ENCODE data around the gene C6orf132.
A peak's percentile ranks its signal among the peaks of the same experiment; 100 is the strongest.

The C6orf132 gene

DNA sequence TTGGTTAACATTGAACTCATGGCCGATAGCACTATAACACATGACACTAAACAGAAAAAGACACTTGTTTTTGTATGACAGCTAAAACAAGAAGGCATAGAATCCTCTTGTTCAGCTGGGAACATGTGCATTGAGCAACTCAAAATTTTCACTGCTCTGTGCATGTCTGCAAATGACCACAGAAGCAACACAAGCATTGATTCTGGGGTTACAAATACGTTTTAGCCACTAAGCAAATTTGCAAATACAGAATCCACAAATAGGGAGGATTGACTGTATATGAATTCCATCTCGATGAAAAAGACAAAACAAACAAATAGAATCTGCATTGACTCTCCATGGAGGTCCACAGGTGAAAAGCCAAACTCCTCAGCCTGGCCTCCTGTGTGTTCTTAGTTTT lies 31.7 kb downstream of the C6orf132 start:
- no peak overlapping the region for H3K27ac ChIP-seq
- TF ChIP-seq, protein P1, sequence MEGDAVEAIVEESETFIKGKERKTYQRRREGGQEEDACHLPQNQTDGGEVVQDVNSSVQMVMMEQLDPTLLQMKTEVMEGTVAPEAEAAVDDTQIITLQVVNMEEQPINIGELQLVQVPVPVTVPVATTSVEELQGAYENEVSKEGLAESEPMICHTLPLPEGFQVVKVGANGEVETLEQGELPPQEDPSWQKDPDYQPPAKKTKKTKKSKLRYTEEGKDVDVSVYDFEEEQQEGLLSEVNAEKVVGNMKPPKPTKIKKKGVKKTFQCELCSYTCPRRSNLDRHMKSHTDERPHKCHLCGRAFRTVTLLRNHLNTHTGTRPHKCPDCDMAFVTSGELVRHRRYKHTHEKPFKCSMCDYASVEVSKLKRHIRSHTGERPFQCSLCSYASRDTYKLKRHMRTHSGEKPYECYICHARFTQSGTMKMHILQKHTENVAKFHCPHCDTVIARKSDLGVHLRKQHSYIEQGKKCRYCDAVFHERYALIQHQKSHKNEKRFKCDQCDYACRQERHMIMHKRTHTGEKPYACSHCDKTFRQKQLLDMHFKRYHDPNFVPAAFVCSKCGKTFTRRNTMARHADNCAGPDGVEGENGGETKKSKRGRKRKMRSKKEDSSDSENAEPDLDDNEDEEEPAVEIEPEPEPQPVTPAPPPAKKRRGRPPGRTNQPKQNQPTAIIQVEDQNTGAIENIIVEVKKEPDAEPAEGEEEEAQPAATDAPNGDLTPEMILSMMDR (IDR thresholded peaks at IDR 0.05; ENCODE audit: low read depth, low read length) = no peak
- H3K4me3 ChIP-seq (ENCODE audit: low read depth, low read length) = no peak overlapping the region
- H3K9me3 ChIP-seq (ENCODE audit: severe bottlenecking) = no peaks in the 10 kb centered on the region
- DNase-seq = no peak
- no peaks in the 10 kb centered on the region for H3K36me3 ChIP-seq
- no peaks in the 10 kb centered on the region for H3K27me3 ChIP-seq (ENCODE audit: insufficient read depth, low read depth, severe bottlenecking)

DNA sequence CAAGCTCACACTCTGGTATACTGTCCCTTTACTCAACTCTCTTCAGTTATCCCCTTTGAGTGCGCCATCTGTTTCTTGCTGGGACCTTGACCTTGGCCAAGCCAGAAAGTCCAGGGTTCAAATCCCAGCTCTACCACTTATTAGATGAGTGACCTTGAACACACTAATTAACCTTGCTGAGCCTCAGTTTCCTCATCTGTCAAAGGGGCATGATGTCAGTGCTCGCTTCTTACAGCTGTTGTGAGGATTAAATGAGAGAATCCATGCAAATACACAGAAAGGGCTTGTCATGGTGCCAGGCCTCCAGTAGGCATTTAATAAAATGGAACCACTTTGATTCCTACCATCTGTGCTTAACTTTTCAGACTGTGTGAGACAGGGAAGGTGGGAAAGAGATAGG lies 34.3 kb downstream of the C6orf132 start:
- H3K9me3 ChIP-seq (ENCODE audit: severe bottlenecking) = no peaks in the 10 kb centered on the region
- no peaks in the 10 kb centered on the region for H3K36me3 ChIP-seq
- no peak for DNase-seq
- no peaks in the 10 kb centered on the region for H3K27me3 ChIP-seq (ENCODE audit: insufficient read depth, low read depth, severe bottlenecking)
- TF ChIP-seq, protein P1 (IDR thresholded peaks at IDR 0.05; ENCODE audit: low read depth, low read length) = no peak
- H3K4me3 ChIP-seq (ENCODE audit: low read depth, low read length) = no peak overlapping the region
- H3K27ac ChIP-seq = no peak overlapping the region

DNA sequence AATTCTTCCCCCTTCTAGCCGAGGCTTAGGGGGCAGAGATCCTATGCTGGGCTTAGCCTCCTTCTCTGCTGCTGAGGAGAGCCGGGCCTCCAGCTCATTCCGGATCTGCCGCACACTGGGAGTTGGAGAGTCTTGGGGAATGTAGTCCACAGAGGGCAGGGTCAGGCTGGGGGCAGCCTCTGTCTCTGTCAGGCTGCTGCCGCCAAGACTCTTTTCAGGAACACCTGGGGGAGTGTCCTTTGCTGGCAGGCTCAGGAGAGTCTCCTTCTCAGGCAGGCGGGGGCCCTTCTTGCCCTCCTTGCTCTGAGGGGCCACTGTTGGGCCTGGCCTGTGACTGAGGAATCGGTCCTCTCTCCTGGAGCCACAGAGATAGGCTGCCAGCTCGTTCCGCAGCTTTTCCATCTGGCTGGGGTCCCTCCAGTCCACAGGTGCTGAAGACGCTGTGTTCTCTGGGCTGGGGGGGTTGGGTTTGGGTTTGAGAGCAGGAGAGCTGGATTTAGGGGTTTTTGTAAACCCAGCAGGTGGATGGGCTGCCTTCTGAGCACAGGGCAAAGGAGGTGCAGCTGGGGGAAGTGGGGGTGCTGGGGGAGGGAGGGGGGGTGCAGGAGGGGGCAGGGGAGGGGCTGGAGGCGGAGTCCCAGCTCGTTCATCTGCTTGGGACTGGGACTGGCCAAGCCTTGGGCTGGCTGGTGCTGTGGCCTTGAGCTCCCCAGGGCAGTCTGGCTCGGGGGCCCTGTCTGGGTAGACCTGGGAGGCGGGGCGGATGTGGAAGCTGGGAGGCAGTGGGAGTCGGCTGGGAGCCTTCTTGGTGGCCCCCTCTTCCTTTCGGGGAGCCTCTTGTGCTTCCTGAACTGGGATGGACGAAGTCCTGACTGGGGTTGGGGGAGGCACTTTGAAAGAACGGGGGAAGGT lies 36.1 kb downstream of the C6orf132 start:
- peak overlapping the region; percentile 17; the same call in 1 of the 2 replicates for H3K27ac ChIP-seq
- H3K36me3 ChIP-seq = no peaks in the 10 kb centered on the region
- no peaks in the 10 kb centered on the region for H3K9me3 ChIP-seq (ENCODE audit: severe bottlenecking)
- TF ChIP-seq, protein P1 (IDR thresholded peaks at IDR 0.05; ENCODE audit: low read depth, low read length) = no peak
- DNase-seq = peak; percentile 42
- no peaks in the 10 kb centered on the region for H3K27me3 ChIP-seq (ENCODE audit: insufficient read depth, low read depth, severe bottlenecking)
- H3K4me3 ChIP-seq (ENCODE audit: low read depth, low read length) = no peak overlapping the region

DNA sequence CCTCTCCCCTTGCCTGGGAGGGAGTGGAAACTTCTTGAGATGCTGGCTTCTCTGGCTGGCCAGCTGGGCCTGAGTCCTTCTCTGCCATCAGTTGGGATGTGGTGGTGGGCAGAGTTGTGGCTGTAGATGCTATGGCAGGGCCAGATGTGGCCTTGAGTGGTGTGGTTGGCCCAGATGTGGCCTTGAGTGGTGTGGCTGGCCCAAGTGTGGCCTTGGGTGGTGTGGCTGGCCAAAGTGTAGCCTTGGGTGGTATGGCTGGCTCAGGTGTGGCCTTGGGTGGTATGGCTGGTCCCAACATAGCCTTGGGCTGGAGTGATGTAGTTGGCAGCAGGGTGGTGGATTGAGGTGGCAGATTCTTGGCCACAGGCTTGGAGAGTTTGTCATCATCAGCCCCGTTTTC lies 36.7 kb downstream of the C6orf132 start:
- no peaks in the 10 kb centered on the region for H3K9me3 ChIP-seq (ENCODE audit: severe bottlenecking)
- H3K27ac ChIP-seq = no peak overlapping the region
- no peak for DNase-seq
- TF ChIP-seq, protein P1 (IDR thresholded peaks at IDR 0.05; ENCODE audit: low read depth, low read length) = no peak
- H3K4me3 ChIP-seq (ENCODE audit: low read depth, low read length) = no peak overlapping the region
- no peaks in the 10 kb centered on the region for H3K27me3 ChIP-seq (ENCODE audit: insufficient read depth, low read depth, severe bottlenecking)
- H3K36me3 ChIP-seq = no peaks in the 10 kb centered on the region

DNA sequence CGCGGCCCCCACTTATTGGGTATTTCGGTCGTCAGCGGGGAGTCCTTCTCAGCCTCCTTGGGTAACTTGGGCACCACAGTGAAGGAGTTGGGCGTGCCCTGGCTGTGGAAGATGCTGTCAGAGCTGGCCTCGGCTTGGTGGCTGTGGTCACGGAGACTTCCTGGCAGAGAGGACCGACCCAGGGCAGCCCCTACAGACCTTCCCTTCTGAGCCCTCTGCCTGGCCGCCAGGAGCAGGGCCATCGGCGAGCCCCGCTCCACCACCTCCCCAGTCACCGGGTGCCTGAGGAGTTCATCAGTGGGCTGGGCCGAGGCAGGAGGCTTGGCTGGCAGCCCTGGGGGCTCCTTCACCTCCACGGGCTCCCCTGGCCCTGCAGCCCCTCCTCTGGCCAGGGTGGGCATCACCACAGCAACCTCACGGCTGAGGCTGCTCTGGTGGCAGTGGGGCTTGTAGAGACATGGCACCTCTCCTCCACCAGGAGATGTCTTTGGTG lies 37.2 kb downstream of the C6orf132 start:
- TF ChIP-seq, protein P1 (IDR thresholded peaks at IDR 0.05; ENCODE audit: low read depth, low read length) = no peak
- no peaks in the 10 kb centered on the region for H3K9me3 ChIP-seq (ENCODE audit: severe bottlenecking)
- no peak for DNase-seq
- no peak overlapping the region for H3K27ac ChIP-seq
- no peak overlapping the region for H3K4me3 ChIP-seq (ENCODE audit: low read depth, low read length)
- no peaks in the 10 kb centered on the region for H3K36me3 ChIP-seq
- no peaks in the 10 kb centered on the region for H3K27me3 ChIP-seq (ENCODE audit: insufficient read depth, low read depth, severe bottlenecking)

Data from WERI-Rb-1 (cell line).